Neuronal stem cell (in vitro differentiated cells): ENCODE data around the gene ISX. TPM values are rescaled to one million over a fixed set of nuclear protein-coding genes. Genes with fewer than 3 reads are reported as not detected.

ENCODE experiments used
- DNase-seq: peaks from one replicate; pipeline ENCODE4 v3.0.0-alpha.2; 2013; ENCODE audit warnings: low spot score
- H2AFZ ChIP-seq: one replicate; pipeline ENCODE4 v1.6.1; 2013; ENCODE audit warnings: mild to moderate bottlenecking, low read length, inconsistent platforms
- H2AK5ac ChIP-seq: 2 replicates; pipeline ENCODE4 v1.6.1; 2013; ENCODE audit warnings: low read depth, mild to moderate bottlenecking, inconsistent platforms, low read length, moderate library complexity, mixed read lengths
- H2BK120ac ChIP-seq: 2 replicates; pipeline ENCODE4 v1.6.1; 2013; ENCODE audit warnings: low read depth, mild to moderate bottlenecking, inconsistent platforms, low read length, moderate library complexity, mixed read lengths
- H2BK12ac ChIP-seq: one replicate; pipeline ENCODE4 v1.6.1; 2013; ENCODE audit warnings: low read length, inconsistent platforms
- H2BK15ac ChIP-seq: 2 replicates; pipeline ENCODE4 v1.6.1; 2013; ENCODE audit warnings: mild to moderate bottlenecking, low read length, inconsistent platforms, mixed read lengths
- H2BK5ac ChIP-seq: one replicate; pipeline ENCODE4 v1.6.1; 2013; ENCODE audit warnings: inconsistent platforms, mild to moderate bottlenecking, low read length, moderate library complexity
- H3K14ac ChIP-seq: one replicate; pipeline ENCODE4 v1.6.1; 2013; ENCODE audit warnings: low read length, inconsistent platforms
- H3K18ac ChIP-seq: 2 replicates; pipeline ENCODE4 v1.6.1; 2013; ENCODE audit warnings: low read length, inconsistent platforms
- H3K23ac ChIP-seq: 2 replicates; pipeline ENCODE4 v1.6.1; 2013; ENCODE audit warnings: low read depth, mild to moderate bottlenecking, mixed read lengths, low read length, inconsistent platforms; ENCODE audit not compliant: poor library complexity
- H3K27ac ChIP-seq: replicated peaks from 3 replicates; pipeline ENCODE4 v1.5.1; 2013; ENCODE audit warnings: low read length, inconsistent platforms
- H3K27me3 ChIP-seq, 3 experiments: 2 replicates each; pipeline ENCODE4 v1.6.1; 2013; ENCODE audit warnings: low read length in 3 of 3, mild to moderate bottlenecking in 2 of 3, inconsistent platforms in 1 of 3, low read depth in 1 of 3, mixed read lengths in 1 of 3, moderate library complexity in 1 of 3; ENCODE audit not compliant: control insufficient read depth in 3 of 3, insufficient read depth in 3 of 3
- H3K36me3 ChIP-seq, 2 donors: replicated peaks in 1 of 2; 2 replicates each; pipeline ENCODE4 v1.6.1; 2013; ENCODE audit warnings: low read length in 2 of 2; ENCODE audit not compliant: control insufficient read depth in 2 of 2, insufficient read depth in 2 of 2
- H3K4ac ChIP-seq: 2 replicates; pipeline ENCODE4 v1.6.1; 2013; ENCODE audit warnings: inconsistent platforms, mild to moderate bottlenecking, low read length, moderate library complexity
- H3K4me1 ChIP-seq, 2 donors: 1 replicate in 1 of 2; 2 replicates in 1 of 2; pipeline ENCODE4 v1.6.1; 2013; ENCODE audit warnings: low read length in 2 of 2, low read depth in 1 of 2; ENCODE audit not compliant: control insufficient read depth in 2 of 2, insufficient read depth in 1 of 2
- H3K4me2 ChIP-seq: one replicate; pipeline ENCODE4 v1.6.1; 2013; ENCODE audit warnings: mild to moderate bottlenecking, low read length, inconsistent platforms; ENCODE audit not compliant: insufficient read depth, poor library complexity, severe bottlenecking
- H3K4me3 ChIP-seq, 2 donors: 2 replicates each; pipeline ENCODE4 v1.5.1; 2013; ENCODE audit warnings: low read length in 2 of 2, mild to moderate bottlenecking in 2 of 2, inconsistent platforms in 1 of 2, moderate library complexity in 1 of 2
- H3K79me1 ChIP-seq: one replicate; pipeline ENCODE4 v1.6.1; 2013; ENCODE audit warnings: low read depth, mild to moderate bottlenecking, inconsistent platforms, low read length, moderate library complexity
- H3K9ac ChIP-seq: one replicate; pipeline ENCODE4 v1.6.1; 2013; ENCODE audit warnings: mild to moderate bottlenecking, low read depth, low read length, inconsistent platforms; ENCODE audit not compliant: poor library complexity
- H3K9me3 ChIP-seq, 2 donors: replicated peaks in 1 of 2; 2 replicates each; pipeline versions ENCODE3 to v1.6.1; 2013; ENCODE audit warnings: low read length in 2 of 2, mild to moderate bottlenecking in 2 of 2, inconsistent platforms in 1 of 2, low read depth in 1 of 2, mixed read lengths in 1 of 2, moderate library complexity in 1 of 2; ENCODE audit not compliant: control insufficient read depth in 2 of 2, insufficient read depth in 1 of 2
- H4K8ac ChIP-seq: one replicate; pipeline ENCODE4 v1.6.1; 2013; ENCODE audit warnings: low read depth, mild to moderate bottlenecking, inconsistent platforms, low read length, moderate library complexity
- H4K91ac ChIP-seq: one replicate; pipeline ENCODE4 v1.6.1; 2013; ENCODE audit warnings: low read length, low read depth, mild to moderate bottlenecking, inconsistent platforms; ENCODE audit not compliant: poor library complexity
- WGBS, 2 donors: extraction: QIAGEN DNeasy Blood & Tissue Kit; methylation state at CpG; one replicate each; pipeline ENCODE4 v1.1.7; 2013; ENCODE audit warnings: missing lambda C conversion rate in 2 of 2, mixed read lengths in 1 of 2; ENCODE audit not compliant: insufficient read length in 2 of 2, insufficient replicate concordance in 1 of 2; ENCODE audit errors: extremely low coverage in 2 of 2; 5-methylcytosine and 5-hydroxymethylcytosine counted together
- polyA plus RNA-seq, 2 experiments: library from polyadenylated mRNA; stranded (reverse); fragments of 200-250 nt; gene quantifications; one replicate each; pipeline ENCODE4 v1.2.3, GENCODE V29; 2013

Gene ISX
- not detected for polyA plus RNA-seq (2013, experiment 1 of 2)
- polyA plus RNA-seq (2013, experiment 2 of 2), result not detected

DNA sequence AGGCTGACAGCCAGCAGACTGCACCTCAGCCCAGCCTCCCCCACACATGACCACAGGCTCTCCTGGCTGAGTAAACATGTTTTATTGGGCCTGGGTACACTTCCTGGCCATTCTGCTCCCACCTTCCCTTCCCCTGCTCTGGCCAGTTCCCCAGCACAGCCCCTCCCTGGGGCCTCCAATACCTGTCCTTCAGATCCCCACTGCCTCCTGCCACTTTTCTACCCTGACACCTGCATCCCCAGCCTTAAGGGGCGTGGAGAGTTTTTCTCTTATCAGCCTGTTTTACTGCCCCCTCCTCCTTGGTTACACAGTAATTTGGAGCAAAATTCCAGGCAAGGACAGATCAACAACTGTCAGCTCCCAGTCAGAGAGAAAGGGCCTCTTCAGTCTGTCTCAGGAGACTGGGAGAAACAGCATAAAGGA is at the start of gene ISX:
ISX (plus strand) TSS at position 363 of the 423 bp plus-strand sequence. CDS start 930 bp downstream, outside the sequence.
- no peak for DNase-seq
- Histone ChIP-seq H2BK120ac (no peak within 1 kb of the TSS), H2BK15ac (no peak within 1 kb of the TSS), H3K9ac (no peak within 1 kb of the TSS), H3K27me3 (peaks cover 0 to 3% (median 0%) of the 10 kb centered on the region in 3 experiments), H4K8ac (no peak within 1 kb of the TSS), H2AFZ (no peak within 1 kb of the TSS), H3K4me1 (peaks cover 0 to 2% of the 10 kb centered on the region in 2 donors), H3K4me2 (no peak within 1 kb of the TSS), H3K4me3 (no peak within 1 kb of the TSS), H3K23ac (no peak within 1 kb of the TSS), H2BK12ac (no peak within 1 kb of the TSS), H3K36me3 (no peaks in the 10 kb centered on the region), H2AK5ac (no peak within 1 kb of the TSS), H3K79me1 (no peaks in the 10 kb centered on the region), H3K27ac (no peak within 1 kb of the TSS), H4K91ac (no peak within 1 kb of the TSS), H2BK5ac (no peak within 1 kb of the TSS), H3K4ac (no peak within 1 kb of the TSS), H3K14ac (no peak within 1 kb of the TSS), H3K18ac (no peak within 1 kb of the TSS), H3K9me3 (no peaks in the 10 kb centered on the region)
- WGBS, 2 donors, result no CpG with 5 or more reads among the region's 1 CpG

DNA sequence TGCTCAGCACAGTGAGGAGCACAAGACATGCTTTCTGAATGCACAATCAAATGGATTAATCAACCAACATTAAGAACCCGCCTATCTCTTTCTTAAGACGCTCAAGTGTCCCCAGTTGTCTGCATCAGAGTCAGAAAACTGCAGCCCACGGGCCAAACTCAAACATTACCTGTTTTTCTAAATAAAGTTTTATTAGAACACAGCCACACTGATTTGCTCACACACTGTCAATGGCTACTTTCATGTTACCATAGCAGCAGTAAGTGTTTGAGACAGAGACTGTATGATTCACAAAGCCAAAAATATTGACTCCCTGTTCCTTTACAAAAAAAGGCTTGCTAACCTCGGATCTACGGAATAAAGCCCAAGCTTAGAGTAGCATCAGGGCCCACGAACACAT is 49.0 kb upstream of the ISX start:
- Histone ChIP-seq H4K91ac (no peak overlapping the region), H3K27me3 (no peaks in the 10 kb centered on the region), H3K36me3 (no peaks in the 10 kb centered on the region), H3K4me2 (no peak overlapping the region), H2BK15ac (no peak overlapping the region), H3K23ac (no peak overlapping the region), H3K18ac (no peak overlapping the region), H3K4me3 (no peak overlapping the region), H2AFZ (no peak overlapping the region), H3K4ac (no peak overlapping the region), H2BK5ac (no peak overlapping the region), H3K9me3 (no peaks in the 10 kb centered on the region), H2AK5ac (no peak overlapping the region), H3K4me1 (no peaks in the 10 kb centered on the region), H3K27ac (no peak overlapping the region), H3K14ac (no peak overlapping the region), H4K8ac (no peak overlapping the region), H2BK12ac (no peak overlapping the region), H3K79me1 (no peaks in the 10 kb centered on the region), H3K9ac (no peak overlapping the region), H2BK120ac (no peak overlapping the region)
- no CpG with 5 or more reads among the region's 6 CpGs for WGBS, 2 donors
- no peak for DNase-seq

DNA sequence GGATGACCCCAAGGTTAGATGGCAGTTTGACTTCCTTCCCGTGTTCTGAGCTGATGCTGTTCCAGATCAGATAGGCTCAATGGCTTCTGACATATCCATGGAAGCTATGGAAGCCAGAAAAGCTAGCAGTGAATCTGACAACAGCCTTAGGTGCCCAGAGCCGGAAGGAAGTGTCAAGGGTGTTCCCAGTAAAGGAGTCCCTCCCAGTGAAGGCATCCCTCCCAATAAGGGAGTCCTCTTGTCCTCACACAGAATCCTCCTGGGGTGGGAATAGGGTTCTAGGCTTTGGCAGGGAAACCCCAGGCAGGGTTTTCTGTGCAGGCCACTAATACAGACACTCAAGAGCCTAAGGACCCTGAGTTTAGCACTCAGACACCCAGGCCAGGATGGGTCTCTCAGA is 47.0 kb upstream of the ISX start:
- Histone ChIP-seq H3K4ac (no peak overlapping the region), H3K4me1 (peaks cover 0 to 3% of the 10 kb centered on the region in 2 donors), H2BK12ac (no peak overlapping the region), H3K18ac (no peak overlapping the region), H3K9ac (no peak overlapping the region), H2BK15ac (no peak overlapping the region), H3K79me1 (no peaks in the 10 kb centered on the region), H3K4me3 (no peak overlapping the region), H3K4me2 (no peak overlapping the region), H3K36me3 (no peaks in the 10 kb centered on the region), H3K27me3 (no peaks in the 10 kb centered on the region), H3K9me3 (no peaks in the 10 kb centered on the region), H2BK5ac (no peak overlapping the region), H3K14ac (no peak overlapping the region), H3K23ac (no peak overlapping the region), H3K27ac (no peak overlapping the region), H2BK120ac (no peak overlapping the region), H4K8ac (no peak overlapping the region), H2AK5ac (no peak overlapping the region), H2AFZ (no peak overlapping the region), H4K91ac (no peak overlapping the region)
- DNase-seq, result no peak
- WGBS, 2 donors, result no CpG with 5 or more reads among the region's 2 CpGs

DNA sequence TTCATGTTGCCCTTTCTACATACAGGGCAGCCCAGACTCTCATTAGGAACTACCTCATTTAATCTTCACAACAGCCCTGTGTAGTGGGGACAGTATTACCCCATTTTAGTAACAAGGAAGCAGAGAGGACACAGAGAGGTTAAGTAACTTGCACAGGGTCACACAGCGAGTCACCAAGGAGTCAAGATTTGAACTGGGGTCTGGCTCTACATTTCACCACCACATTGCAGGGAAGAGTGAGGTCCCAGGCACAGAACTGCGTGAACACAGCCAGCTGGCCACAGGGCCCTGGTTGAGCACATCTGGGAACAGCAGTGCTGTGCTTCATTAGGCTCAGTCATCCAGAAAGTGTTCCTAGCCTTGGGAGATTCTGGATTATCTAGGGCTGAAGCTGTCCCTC is 45.4 kb upstream of the ISX start:
- H3K4ac ChIP-seq, result no peak overlapping the region
- no peak overlapping the region for H3K4me2 ChIP-seq
- H3K9me3 ChIP-seq, result no peaks in the 10 kb centered on the region
- no peak overlapping the region for H2AFZ ChIP-seq
- H3K23ac ChIP-seq, result no peak overlapping the region
- no peak overlapping the region for H3K27ac ChIP-seq
- H2AK5ac ChIP-seq, result no peak overlapping the region
- H3K4me3 ChIP-seq, result no peak overlapping the region
- H2BK5ac ChIP-seq, result no peak overlapping the region
- no peak overlapping the region for H3K9ac ChIP-seq
- no peak overlapping the region for H3K14ac ChIP-seq
- no peak for DNase-seq
- H2BK12ac ChIP-seq, result no peak overlapping the region
- no peak overlapping the region for H2BK120ac ChIP-seq
- no peaks in the 10 kb centered on the region for H3K27me3 ChIP-seq
- no peaks in the 10 kb centered on the region for H3K79me1 ChIP-seq
- WGBS, 2 donors, result no CpG with 5 or more reads among the region's 2 CpGs
- H3K18ac ChIP-seq, result no peak overlapping the region
- no peak overlapping the region for H2BK15ac ChIP-seq
- H3K4me1 ChIP-seq, result peaks cover 0 to 3% of the 10 kb centered on the region in 2 donors
- H4K91ac ChIP-seq, result no peak overlapping the region
- no peak overlapping the region for H4K8ac ChIP-seq
- no peaks in the 10 kb centered on the region for H3K36me3 ChIP-seq
